GM23338 (cell line): ENCODE measurements around the gene NFILZ.

ENCODE experiments used
- CREB1 ChIP-seq: fragments of 250-450 bp; sonication (Bioruptor Pico); IDR thresholded peaks from 2 replicates; pipeline ENCODE4 v1.5.0; 2020; ENCODE audit warnings: low read depth, mild to moderate bottlenecking, moderate library complexity
- EZH2 ChIP-seq: fragments of 200-600 bp; sonication (generic); IDR thresholded peaks from one replicate; pipeline ENCODE4 v1.8.0; 2017; ENCODE audit warnings: antibody characterized with exemption, mild to moderate bottlenecking, low read depth; ENCODE audit not compliant: unreplicated experiment
- EZH2phosphoT487 ChIP-seq: fragments of 200-600 bp; sonication (generic); IDR thresholded peaks from one replicate; pipeline ENCODE4 v1.8.1; 2018; ENCODE audit warnings: antibody characterized with exemption; ENCODE audit not compliant: unreplicated experiment
- JUNB ChIP-seq: IDR thresholded peaks from one replicate; pipeline ENCODE4 v1.6.1; 2016; ENCODE audit warnings: antibody characterized with exemption; ENCODE audit not compliant: unreplicated experiment
- NANOG ChIP-seq: IDR thresholded peaks from 2 replicates; pipeline ENCODE4 v1.6.1; 2016; ENCODE audit warnings: antibody characterized with exemption, borderline replicate concordance
- POLR2AphosphoS5 ChIP-seq: IDR thresholded peaks from 2 replicates; pipeline ENCODE4 v1.6.1; 2016; ENCODE audit warnings: antibody characterized with exemption, low read depth
- STAT1 ChIP-seq: IDR thresholded peaks from one replicate; pipeline ENCODE4 v1.6.1; 2016; ENCODE audit warnings: antibody characterized with exemption; ENCODE audit not compliant: unreplicated experiment
- ZNF114 ChIP-seq: fragments of 250-450 bp; sonication (Bioruptor Pico); IDR thresholded peaks from 2 replicates; pipeline ENCODE4 v1.5.0; 2020; ENCODE audit warnings: mild to moderate bottlenecking, moderate library complexity
- ZNF331 ChIP-seq: fragments of 250-450 bp; sonication (Bioruptor Pico); IDR thresholded peaks from 2 replicates; pipeline ENCODE4 v1.5.0; 2020; ENCODE audit warnings: low read depth, mild to moderate bottlenecking, moderate library complexity
- TF ChIP-seq, protein P1 (sequence below), 2 experiments: fragments of 200-600 bp in 1 of 2; sonication (generic) in 1 of 2; conservative IDR thresholded peaks; 2 replicates each; pipeline versions ENCODE4 v1.5.1 to v1.6.1; 2016 to 2017; ENCODE audit warnings: antibody characterized with exemption in 2 of 2, low read depth in 2 of 2, mild to moderate bottlenecking in 2 of 2, moderate library complexity in 1 of 2
- TF ChIP-seq, protein P2 (sequence below): IDR thresholded peaks from one replicate; pipeline ENCODE4 v1.6.1; 2018; ENCODE audit warnings: antibody characterized with exemption; ENCODE audit not compliant: unreplicated experiment
- TF ChIP-seq, protein P3 (sequence below): IDR thresholded peaks from 2 replicates; pipeline ENCODE4 v1.6.1; 2016; ENCODE audit warnings: antibody characterized with exemption
- TF ChIP-seq, protein P4 (sequence below): fragments of 250-450 bp; sonication (Bioruptor Pico); IDR thresholded peaks from 2 replicates; pipeline ENCODE4 v1.5.0; 2020; ENCODE audit warnings: mild to moderate bottlenecking, moderate library complexity

DNA sequence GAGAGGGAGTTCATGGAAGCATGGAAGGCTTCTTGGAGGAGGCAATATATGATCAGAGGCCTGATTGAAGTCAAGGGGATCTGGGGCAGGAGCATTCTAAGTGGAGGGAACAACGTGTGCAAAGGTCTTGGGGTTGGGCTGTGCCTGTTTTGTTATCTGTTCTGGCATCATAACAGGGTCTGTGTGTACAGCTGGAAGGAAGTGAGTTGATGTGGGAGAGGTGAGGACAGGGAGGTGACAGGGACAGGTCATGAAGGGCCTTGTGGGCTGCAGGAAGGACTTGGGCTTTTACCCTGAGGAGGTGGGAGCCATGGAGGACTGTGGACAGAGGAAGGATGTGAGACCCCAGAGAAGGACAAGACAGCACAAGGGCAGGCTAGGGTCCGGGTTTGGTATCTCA is 1.2 kb upstream of the NFILZ start:
- TF ChIP-seq, protein P1, sequence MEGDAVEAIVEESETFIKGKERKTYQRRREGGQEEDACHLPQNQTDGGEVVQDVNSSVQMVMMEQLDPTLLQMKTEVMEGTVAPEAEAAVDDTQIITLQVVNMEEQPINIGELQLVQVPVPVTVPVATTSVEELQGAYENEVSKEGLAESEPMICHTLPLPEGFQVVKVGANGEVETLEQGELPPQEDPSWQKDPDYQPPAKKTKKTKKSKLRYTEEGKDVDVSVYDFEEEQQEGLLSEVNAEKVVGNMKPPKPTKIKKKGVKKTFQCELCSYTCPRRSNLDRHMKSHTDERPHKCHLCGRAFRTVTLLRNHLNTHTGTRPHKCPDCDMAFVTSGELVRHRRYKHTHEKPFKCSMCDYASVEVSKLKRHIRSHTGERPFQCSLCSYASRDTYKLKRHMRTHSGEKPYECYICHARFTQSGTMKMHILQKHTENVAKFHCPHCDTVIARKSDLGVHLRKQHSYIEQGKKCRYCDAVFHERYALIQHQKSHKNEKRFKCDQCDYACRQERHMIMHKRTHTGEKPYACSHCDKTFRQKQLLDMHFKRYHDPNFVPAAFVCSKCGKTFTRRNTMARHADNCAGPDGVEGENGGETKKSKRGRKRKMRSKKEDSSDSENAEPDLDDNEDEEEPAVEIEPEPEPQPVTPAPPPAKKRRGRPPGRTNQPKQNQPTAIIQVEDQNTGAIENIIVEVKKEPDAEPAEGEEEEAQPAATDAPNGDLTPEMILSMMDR (conservative IDR thresholded peaks at IDR 0.05; ENCODE audit: low read depth in 2 of 2): no peak
- TF ChIP-seq, protein P2, sequence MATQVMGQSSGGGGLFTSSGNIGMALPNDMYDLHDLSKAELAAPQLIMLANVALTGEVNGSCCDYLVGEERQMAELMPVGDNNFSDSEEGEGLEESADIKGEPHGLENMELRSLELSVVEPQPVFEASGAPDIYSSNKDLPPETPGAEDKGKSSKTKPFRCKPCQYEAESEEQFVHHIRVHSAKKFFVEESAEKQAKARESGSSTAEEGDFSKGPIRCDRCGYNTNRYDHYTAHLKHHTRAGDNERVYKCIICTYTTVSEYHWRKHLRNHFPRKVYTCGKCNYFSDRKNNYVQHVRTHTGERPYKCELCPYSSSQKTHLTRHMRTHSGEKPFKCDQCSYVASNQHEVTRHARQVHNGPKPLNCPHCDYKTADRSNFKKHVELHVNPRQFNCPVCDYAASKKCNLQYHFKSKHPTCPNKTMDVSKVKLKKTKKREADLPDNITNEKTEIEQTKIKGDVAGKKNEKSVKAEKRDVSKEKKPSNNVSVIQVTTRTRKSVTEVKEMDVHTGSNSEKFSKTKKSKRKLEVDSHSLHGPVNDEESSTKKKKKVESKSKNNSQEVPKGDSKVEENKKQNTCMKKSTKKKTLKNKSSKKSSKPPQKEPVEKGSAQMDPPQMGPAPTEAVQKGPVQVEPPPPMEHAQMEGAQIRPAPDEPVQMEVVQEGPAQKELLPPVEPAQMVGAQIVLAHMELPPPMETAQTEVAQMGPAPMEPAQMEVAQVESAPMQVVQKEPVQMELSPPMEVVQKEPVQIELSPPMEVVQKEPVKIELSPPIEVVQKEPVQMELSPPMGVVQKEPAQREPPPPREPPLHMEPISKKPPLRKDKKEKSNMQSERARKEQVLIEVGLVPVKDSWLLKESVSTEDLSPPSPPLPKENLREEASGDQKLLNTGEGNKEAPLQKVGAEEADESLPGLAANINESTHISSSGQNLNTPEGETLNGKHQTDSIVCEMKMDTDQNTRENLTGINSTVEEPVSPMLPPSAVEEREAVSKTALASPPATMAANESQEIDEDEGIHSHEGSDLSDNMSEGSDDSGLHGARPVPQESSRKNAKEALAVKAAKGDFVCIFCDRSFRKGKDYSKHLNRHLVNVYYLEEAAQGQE: no peak
- TF ChIP-seq POLR2AphosphoS5 (no peak), EZH2 (no peak), JUNB (no peak), CREB1 (CRISPR knock-in tag) (no peak), EZH2phosphoT487 (no peak), STAT1 (no peak), NANOG (no peak), ZNF331 (CRISPR knock-in tag) (no peak), ZNF114 (CRISPR knock-in tag) (no peak)
- TF ChIP-seq, protein P3, sequence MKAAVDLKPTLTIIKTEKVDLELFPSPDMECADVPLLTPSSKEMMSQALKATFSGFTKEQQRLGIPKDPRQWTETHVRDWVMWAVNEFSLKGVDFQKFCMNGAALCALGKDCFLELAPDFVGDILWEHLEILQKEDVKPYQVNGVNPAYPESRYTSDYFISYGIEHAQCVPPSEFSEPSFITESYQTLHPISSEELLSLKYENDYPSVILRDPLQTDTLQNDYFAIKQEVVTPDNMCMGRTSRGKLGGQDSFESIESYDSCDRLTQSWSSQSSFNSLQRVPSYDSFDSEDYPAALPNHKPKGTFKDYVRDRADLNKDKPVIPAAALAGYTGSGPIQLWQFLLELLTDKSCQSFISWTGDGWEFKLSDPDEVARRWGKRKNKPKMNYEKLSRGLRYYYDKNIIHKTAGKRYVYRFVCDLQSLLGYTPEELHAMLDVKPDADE: no peak
- TF ChIP-seq, protein P4, sequence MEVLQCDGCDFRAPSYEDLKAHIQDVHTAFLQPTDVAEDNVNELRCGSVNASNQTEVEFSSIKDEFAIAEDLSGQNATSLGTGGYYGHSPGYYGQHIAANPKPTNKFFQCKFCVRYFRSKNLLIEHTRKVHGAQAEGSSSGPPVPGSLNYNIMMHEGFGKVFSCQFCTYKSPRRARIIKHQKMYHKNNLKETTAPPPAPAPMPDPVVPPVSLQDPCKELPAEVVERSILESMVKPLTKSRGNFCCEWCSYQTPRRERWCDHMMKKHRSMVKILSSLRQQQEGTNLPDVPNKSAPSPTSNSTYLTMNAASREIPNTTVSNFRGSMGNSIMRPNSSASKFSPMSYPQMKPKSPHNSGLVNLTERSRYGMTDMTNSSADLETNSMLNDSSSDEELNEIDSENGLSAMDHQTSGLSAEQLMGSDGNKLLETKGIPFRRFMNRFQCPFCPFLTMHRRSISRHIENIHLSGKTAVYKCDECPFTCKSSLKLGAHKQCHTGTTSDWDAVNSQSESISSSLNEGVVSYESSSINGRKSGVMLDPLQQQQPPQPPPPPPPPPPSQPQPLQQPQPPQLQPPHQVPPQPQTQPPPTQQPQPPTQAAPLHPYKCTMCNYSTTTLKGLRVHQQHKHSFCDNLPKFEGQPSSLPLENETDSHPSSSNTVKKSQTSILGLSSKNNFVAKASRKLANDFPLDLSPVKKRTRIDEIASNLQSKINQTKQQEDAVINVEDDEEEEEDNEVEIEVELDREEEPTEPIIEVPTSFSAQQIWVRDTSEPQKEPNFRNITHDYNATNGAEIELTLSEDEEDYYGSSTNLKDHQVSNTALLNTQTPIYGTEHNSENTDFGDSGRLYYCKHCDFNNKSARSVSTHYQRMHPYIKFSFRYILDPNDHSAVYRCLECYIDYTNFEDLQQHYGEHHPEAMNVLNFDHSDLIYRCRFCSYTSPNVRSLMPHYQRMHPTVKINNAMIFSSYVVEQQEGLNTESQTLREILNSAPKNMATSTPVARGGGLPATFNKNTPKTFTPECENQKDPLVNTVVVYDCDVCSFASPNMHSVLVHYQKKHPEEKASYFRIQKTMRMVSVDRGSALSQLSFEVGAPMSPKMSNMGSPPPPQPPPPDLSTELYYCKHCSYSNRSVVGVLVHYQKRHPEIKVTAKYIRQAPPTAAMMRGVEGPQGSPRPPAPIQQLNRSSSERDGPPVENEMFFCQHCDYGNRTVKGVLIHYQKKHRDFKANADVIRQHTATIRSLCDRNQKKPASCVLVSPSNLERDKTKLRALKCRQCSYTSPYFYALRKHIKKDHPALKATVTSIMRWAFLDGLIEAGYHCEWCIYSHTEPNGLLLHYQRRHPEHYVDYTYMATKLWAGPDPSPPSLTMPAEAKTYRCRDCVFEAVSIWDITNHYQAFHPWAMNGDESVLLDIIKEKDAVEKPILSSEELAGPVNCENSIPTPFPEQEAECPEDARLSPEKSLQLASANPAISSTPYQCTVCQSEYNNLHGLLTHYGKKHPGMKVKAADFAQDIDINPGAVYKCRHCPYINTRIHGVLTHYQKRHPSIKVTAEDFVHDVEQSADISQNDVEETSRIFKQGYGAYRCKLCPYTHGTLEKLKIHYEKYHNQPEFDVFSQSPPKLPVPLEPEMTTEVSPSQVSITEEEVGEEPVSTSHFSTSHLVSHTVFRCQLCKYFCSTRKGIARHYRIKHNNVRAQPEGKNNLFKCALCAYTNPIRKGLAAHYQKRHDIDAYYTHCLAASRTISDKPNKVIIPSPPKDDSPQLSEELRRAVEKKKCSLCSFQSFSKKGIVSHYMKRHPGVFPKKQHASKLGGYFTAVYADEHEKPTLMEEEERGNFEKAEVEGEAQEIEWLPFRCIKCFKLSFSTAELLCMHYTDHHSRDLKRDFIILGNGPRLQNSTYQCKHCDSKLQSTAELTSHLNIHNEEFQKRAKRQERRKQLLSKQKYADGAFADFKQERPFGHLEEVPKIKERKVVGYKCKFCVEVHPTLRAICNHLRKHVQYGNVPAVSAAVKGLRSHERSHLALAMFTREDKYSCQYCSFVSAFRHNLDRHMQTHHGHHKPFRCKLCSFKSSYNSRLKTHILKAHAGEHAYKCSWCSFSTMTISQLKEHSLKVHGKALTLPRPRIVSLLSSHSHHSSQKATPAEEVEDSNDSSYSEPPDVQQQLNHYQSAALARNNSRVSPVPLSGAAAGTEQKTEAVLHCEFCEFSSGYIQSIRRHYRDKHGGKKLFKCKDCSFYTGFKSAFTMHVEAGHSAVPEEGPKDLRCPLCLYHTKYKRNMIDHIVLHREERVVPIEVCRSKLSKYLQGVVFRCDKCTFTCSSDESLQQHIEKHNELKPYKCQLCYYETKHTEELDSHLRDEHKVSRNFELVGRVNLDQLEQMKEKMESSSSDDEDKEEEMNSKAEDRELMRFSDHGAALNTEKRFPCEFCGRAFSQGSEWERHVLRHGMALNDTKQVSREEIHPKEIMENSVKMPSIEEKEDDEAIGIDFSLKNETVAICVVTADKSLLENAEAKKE (CRISPR knock-in tag): no peak
